Stimulated activated naive CD8-positive, alpha-beta T cell treated with anti-CD3 and anti-CD28 coated beads, Interleukin-15, amount 100 ng/mL, for 72 hours (primary cell): Measurements from ENCODE around the gene CCDC175.

ENCODE experiments used
- ATAC-seq: fragments of 150-1000 bp; cut with Tn5 transposase; 2 replicates; pipeline ENCODE4 v1.10.0; 2021; ENCODE audit warnings: mild to moderate bottlenecking, moderate library complexity
- DNase-seq, 2 donors: peaks; one replicate each; pipeline ENCODE4 v3.0.0; 2021 to 2022
- H3K27ac Mint-ChIP-seq, 2 donors: one replicate each; pipeline ENCODE4 v1.8.0; 2022; ENCODE audit warnings: mild to moderate bottlenecking in 2 of 2, mixed read lengths in 2 of 2, moderate library complexity in 2 of 2
- H3K27me3 Mint-ChIP-seq: one replicate; pipeline ENCODE4 v1.8.0; 2022; ENCODE audit warnings: mixed read lengths
- H3K4me1 Mint-ChIP-seq: one replicate; pipeline ENCODE4 v1.8.0; 2022; ENCODE audit warnings: mild to moderate bottlenecking, mixed read lengths
- H3K4me3 Mint-ChIP-seq, 2 donors: one replicate each; pipeline ENCODE4 v1.8.0; 2022; ENCODE audit warnings: mild to moderate bottlenecking in 2 of 2, mixed read lengths in 2 of 2, moderate library complexity in 1 of 2
- H3K9me3 Mint-ChIP-seq, 2 donors: one replicate each; pipeline ENCODE4 v1.8.0; 2022; ENCODE audit warnings: mixed read lengths in 2 of 2

Gene CCDC175

GRCh38 chr14:59576332-59577294, at the start of gene CCDC175:
TSS of gene CCDC175 (minus strand) at chr14:59576812. CDS start at chr14:59576775, 37 bp downstream.
- Mint-ChIP-seq H3K4me3 (peak within 1 kb of the TSS; percentile 72 to 82), H3K4me1 (peaks cover 12% of the 10 kb centered on the region), H3K27ac (peak within 1 kb of the TSS in 1 of 2 donors; percentile 22), H3K9me3 (no peaks in the 10 kb centered on the region), H3K27me3 (peaks cover 17% of the 10 kb centered on the region)
- DNase-seq (peak; percentile 75 to 83), ATAC-seq (peak; percentile 98)

GRCh38 chr14:59622631-59623030, 46.0 kb upstream of the CCDC175 start:
- DNase-seq: no peak
- no peaks in the 10 kb centered on the region for H3K4me1 Mint-ChIP-seq
- H3K9me3 Mint-ChIP-seq: no peaks in the 10 kb centered on the region
- H3K27ac Mint-ChIP-seq: no peak overlapping the region
- ATAC-seq: no peak
- peaks cover 28% of the 10 kb centered on the region for H3K27me3 Mint-ChIP-seq
- no peak overlapping the region for H3K4me3 Mint-ChIP-seq

DNA sequence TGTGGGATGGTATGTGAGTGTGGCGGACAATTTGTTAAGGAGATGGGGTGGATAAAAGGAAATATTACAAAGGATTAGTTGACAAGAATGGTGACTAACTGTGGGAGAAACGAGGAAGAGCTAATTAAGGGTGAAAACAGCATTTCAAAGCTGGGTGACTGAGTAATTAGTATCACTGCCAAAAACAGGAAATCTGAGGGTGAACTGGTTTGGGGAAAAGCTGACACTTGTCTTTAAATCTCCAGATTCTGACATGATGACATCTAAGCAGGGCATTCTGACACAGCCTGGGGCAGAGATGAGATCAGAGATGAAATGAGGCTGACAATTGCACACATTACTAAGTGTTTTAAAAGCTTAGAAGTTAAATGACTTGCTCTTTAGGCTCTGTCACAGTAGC, 42.4 kb upstream of the CCDC175 start:
- H3K4me1 Mint-ChIP-seq: no peaks in the 10 kb centered on the region
- peaks cover 20% of the 10 kb centered on the region for H3K27me3 Mint-ChIP-seq
- no peak overlapping the region for H3K4me3 Mint-ChIP-seq
- DNase-seq (no peak), ATAC-seq (no peak)
- no peaks in the 10 kb centered on the region for H3K9me3 Mint-ChIP-seq
- H3K27ac Mint-ChIP-seq: no peak overlapping the region

DNA sequence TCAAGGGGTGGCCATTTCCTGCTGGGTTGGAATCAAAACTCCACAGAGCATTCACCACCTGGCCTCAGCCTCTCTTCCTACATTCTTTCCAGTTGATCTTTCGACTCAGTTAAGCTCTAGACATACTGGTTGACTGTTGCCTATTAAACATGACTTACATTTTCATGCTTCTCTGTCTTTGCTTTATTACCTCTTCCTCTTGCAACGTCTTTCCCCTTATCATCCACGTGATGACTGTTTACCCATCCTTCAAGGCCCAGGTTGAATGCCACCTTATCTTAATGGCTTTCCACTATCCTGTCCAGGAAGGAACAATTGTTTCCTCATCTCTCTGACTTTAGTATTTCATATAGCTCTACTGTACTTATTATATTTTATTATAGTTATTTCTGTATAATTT, 24.4 kb upstream of the CCDC175 start:
- DNase-seq (no peak), ATAC-seq (no peak)
- H3K4me3 Mint-ChIP-seq: no peak overlapping the region
- peak overlapping the region in 1 of 2 donors; percentile 34 for H3K27ac Mint-ChIP-seq
- no peaks in the 10 kb centered on the region for H3K4me1 Mint-ChIP-seq
- H3K9me3 Mint-ChIP-seq: no peaks in the 10 kb centered on the region
- H3K27me3 Mint-ChIP-seq: peaks cover 18% of the 10 kb centered on the region

GRCh38 chr14:59600211-59600945, 23.8 kb upstream of the CCDC175 start:
- Mint-ChIP-seq H3K4me1 (no peaks in the 10 kb centered on the region), H3K27me3 (peaks cover 18% of the 10 kb centered on the region), H3K9me3 (no peaks in the 10 kb centered on the region), H3K27ac (peak overlapping the region in 1 of 2 donors; percentile 34), H3K4me3 (no peak overlapping the region)
- DNase-seq (no peak), ATAC-seq (no peak)

DNA sequence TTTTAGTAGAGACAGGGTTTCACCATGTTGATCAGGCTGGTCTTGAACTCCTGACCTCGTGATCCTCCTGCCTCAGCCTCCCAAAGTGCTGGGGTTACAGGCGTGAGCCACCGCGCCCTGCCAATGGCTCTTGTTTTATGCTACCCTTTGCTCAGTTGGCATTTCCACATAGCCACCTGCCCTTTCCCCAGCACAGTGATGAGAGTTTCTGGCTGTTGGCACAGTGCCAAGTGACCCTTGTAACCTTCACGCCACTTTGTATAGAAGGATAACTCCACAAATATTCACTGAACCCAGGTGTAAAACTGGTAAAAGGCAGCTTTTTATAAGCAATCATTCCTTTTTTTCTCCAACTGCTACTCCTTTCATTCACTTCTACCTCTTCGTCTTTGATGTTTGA, 18.5 kb upstream of the CCDC175 start:
- Mint-ChIP-seq H3K27me3 (peaks cover 28% of the 10 kb centered on the region), H3K4me1 (no peaks in the 10 kb centered on the region), H3K9me3 (no peaks in the 10 kb centered on the region), H3K27ac (no peak overlapping the region), H3K4me3 (no peak overlapping the region)
- ATAC-seq (no peak), DNase-seq (no peak)

DNA sequence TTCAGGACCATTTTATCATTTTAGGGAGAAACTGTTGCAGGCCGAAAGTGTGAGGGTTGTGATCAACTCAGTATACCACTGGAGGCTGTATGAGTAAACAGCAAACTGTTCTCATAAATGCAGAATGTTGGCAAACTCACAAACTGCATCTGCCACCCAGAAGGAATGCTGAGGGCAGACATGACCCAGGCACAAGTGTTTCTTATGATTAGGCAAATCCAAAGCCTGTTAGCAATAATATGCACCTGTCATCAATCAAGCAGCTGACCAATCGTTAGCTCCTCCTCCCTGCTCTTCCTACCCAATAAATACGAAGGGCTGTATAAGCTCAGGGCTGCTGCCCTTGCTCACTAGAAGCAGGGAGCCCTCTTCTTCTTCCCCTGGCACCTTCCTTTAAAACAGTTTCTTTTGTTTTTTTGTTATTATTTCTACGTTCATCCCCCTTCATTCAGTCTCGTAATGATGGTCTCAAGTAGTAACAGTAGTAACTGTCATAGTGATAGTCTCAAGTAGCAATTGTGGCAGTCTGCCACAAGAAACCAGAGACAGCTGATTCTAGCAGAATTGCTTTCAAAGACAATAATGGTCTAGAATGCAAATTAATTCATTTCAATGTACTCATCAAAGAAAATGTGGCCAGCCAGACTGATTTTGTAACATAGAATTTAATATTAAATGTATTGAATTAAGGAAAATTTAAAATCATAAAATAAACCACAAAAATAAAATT, 15.2 kb upstream of the CCDC175 start:
- Mint-ChIP-seq H3K4me1 (no peaks in the 10 kb centered on the region), H3K4me3 (no peak overlapping the region)

GRCh38 chr14:59588101-59588500, 11.5 kb upstream of the CCDC175 start:
- no peak for DNase-seq
- H3K9me3 Mint-ChIP-seq: no peaks in the 10 kb centered on the region
- ATAC-seq: no peak
- H3K27me3 Mint-ChIP-seq: no peaks in the 10 kb centered on the region
- no peak overlapping the region for H3K27ac Mint-ChIP-seq
- H3K4me3 Mint-ChIP-seq: no peak overlapping the region
- H3K4me1 Mint-ChIP-seq: peaks cover 6% of the 10 kb centered on the region

More for the DNA sequence above, 15.2 kb upstream of the CCDC175 start:
- DNase-seq (no peak), ATAC-seq (no peak)
- H3K27ac Mint-ChIP-seq: no peak overlapping the region
- H3K9me3 Mint-ChIP-seq: no peaks in the 10 kb centered on the region
- H3K27me3 Mint-ChIP-seq: peaks cover 13% of the 10 kb centered on the region

DNA sequence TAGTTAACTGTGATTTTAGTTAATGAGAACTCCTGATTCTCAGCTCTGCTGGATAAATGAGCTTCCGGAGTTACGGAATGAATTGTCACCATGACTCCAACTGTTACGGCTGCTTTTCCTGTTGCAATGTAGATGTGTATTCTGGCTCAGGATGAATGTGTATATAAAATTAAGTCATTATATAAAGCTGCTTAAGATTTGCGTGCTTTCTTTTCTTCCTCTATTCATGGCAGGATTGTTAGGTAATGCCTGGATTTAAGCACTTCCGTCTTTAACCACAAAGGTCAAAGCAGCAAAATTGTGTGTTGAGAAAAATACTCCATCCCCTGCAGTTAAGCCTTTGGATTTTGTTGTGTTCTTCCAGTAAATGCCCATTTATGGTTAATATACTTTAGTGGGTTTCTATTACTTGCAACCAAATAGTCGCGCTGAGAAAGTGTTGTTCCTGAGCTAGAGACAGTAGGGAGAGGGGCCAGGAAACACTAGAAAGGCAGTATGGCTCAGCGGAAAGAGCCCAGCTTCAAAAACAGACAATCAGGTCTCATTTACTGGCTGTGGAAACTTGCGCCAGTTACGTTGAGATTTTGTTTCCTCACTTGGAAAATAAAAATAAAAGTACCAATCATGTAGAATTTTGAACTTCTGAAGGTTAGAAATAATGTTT, 9.4 kb upstream of the CCDC175 start:
- H3K27me3 Mint-ChIP-seq: no peaks in the 10 kb centered on the region
- ATAC-seq (no peak), DNase-seq (no peak)
- peak overlapping the region; percentile 70 to 72 for H3K4me3 Mint-ChIP-seq
- H3K4me1 Mint-ChIP-seq: peaks cover 6% of the 10 kb centered on the region
- peak overlapping the region in 1 of 2 donors; percentile 4 for H3K27ac Mint-ChIP-seq
- H3K9me3 Mint-ChIP-seq: no peaks in the 10 kb centered on the region

DNA sequence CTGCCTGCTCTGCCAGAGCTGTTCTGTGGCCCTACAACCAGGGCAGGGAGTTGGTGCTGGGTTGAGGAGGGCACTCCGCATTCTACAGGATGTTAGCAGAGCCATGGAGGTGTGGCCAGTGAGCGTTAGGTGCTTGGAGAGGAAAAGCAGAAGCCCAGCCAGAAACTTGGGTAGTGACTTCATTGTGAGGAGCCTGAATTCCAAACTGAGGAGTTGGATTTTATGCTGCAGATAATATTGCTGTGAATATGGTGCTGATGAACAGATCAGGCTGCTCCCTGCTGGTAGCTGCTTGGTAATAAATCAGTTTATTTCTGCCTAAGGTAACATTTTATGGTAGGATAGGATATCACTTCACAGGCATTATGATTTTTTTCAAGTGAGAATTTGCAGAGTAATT, 7.1 kb upstream of the CCDC175 start:
- DNase-seq (no peak), ATAC-seq (no peak)
- no peaks in the 10 kb centered on the region for H3K27me3 Mint-ChIP-seq
- H3K4me3 Mint-ChIP-seq: no peak overlapping the region
- no peak overlapping the region for H3K27ac Mint-ChIP-seq
- H3K9me3 Mint-ChIP-seq: no peaks in the 10 kb centered on the region
- peaks cover 6% of the 10 kb centered on the region for H3K4me1 Mint-ChIP-seq

DNA sequence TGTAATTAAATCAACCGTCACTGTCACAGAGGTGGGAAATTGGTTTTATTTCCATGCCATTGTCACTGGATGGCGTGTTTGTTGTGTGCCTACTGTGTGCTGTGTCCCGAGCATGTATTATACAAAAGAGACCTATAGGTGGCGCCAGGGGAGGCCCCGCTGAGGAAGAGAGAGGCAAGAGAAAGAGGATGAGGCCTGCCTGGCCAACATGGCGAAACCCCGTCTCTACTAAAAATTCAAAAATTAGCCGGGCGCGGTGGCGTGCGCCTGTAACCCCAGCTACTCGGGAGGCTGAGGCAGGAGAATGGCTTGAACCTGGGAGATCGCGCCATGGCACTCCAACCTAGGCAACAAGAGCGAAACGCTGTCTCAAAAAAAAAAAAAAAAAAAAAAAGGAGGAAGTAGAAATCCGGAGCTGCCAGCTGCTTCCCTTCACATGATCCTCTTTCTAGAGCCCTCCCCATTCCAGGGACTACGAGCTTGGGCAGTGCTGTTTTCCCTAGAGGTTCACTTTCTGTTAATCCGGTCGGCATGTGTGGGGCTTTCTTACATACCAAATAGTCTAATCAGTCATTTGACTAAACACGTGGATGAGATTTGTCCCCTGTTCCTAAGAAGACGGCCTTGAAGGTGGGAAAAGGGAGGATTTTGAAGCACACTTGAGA, 6.4 kb upstream of the CCDC175 start:
- ATAC-seq (no peak), DNase-seq (no peak)
- Mint-ChIP-seq H3K27ac (no peak overlapping the region), H3K27me3 (no peaks in the 10 kb centered on the region), H3K4me3 (no peak overlapping the region), H3K4me1 (peaks cover 6% of the 10 kb centered on the region), H3K9me3 (no peaks in the 10 kb centered on the region)

DNA sequence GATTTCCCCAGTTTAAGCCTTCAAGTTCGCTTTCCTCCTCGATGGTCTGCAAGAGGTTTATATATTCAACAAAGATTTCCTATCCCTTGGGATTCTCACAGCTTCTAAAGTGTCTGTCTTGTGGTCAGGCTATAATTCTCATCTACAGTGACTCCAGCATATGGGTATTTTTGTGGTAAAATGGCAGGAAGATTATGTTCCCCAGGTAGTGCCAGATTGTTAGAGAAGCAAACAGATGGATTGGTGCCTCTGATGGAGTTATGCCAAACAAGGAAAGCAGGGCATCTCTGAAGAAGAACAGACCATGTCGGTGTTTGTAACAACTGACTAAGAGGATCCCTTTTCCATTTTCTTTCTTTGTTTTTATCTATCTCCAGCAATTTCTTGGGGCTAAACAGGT, 5.5 kb upstream of the CCDC175 start:
- Mint-ChIP-seq H3K9me3 (no peaks in the 10 kb centered on the region), H3K27me3 (no peaks in the 10 kb centered on the region), H3K27ac (no peak overlapping the region), H3K4me3 (no peak overlapping the region), H3K4me1 (peaks cover 6% of the 10 kb centered on the region)
- ATAC-seq: no peak
- DNase-seq: no peak

DNA sequence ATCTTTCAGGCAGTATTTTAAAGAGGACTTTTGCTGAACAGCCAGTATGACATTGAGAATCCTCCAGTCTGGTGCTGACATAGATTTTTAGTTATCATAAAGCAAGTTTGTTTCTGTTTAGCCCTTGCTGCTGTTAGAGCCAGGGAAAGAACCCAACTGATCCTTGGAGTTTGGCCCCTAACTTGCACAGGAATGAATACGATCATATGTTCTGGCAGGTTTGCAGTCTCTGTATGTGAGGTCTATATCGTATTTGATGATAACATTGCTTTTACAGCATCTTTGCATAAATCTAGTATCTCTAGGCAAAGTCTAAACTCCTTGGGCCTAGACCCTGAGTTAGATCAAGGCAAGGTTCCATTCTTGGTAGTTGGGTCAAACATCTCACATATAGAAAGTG, 4.3 kb upstream of the CCDC175 start:
- ATAC-seq: no peak
- H3K4me1 Mint-ChIP-seq: peaks cover 13% of the 10 kb centered on the region
- no peak overlapping the region for H3K4me3 Mint-ChIP-seq
- H3K9me3 Mint-ChIP-seq: no peaks in the 10 kb centered on the region
- H3K27ac Mint-ChIP-seq: no peak overlapping the region
- H3K27me3 Mint-ChIP-seq: peaks cover 10% of the 10 kb centered on the region
- DNase-seq: no peak

- H3K4me3 Mint-ChIP-seq: no peak overlapping the region
- H3K27me3 Mint-ChIP-seq: peaks cover 42% of the 10 kb centered on the region
- H3K27ac Mint-ChIP-seq: no peak overlapping the region
- ATAC-seq (no peak), DNase-seq (no peak)
- H3K4me1 Mint-ChIP-seq: no peaks in the 10 kb centered on the region
- H3K9me3 Mint-ChIP-seq: no peaks in the 10 kb centered on the region
Observed at GRCh38 chr14:59570122-59570521, 6.5 kb downstream of the CCDC175 start.

DNA sequence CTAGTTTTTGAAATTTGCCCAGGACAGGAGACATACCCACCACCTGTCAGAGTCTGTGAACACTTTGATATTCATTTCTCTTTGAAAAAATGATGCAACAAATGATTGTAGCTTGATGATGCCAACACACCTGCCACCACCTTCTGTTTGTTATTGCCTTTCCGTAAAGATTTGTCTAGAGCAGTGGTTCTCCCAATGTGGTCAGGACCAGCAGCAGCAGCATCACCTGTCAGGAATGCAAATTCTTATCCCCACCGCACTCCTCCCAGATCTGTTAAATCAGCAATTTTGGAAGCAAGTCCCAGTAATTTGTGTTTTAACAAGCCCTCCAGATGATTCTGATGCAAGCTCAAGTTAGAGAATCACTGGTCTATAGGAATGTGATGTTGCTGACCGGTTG, 9.9 kb downstream of the CCDC175 start:
- Mint-ChIP-seq H3K27me3 (peaks cover 52% of the 10 kb centered on the region), H3K4me1 (no peaks in the 10 kb centered on the region), H3K4me3 (no peak overlapping the region), H3K9me3 (no peaks in the 10 kb centered on the region), H3K27ac (no peak overlapping the region)
- ATAC-seq (no peak), DNase-seq (no peak)
